Superior temporal gyrus (tissue), 1 donor: ENCODE results near the gene PRKX.
A peak's percentile ranks its signal among the peaks of the same experiment; 100 is the strongest.
"Not testable (repeated sequence)": the region's sequence is repeated elsewhere in the genome, so short reads cannot be mapped to it uniquely, and the experiment has no call there.

Source experiments
- DNase-seq: peaks from one replicate; pipeline ENCODE4 v3.0.0-alpha.2; 2016; ENCODE audit errors: extremely low spot score

The PRKX gene

GRCh38 chrX:3711331-3711917 lies 2.0 kb downstream of the PRKX start:
- no peak for DNase-seq

DNA sequence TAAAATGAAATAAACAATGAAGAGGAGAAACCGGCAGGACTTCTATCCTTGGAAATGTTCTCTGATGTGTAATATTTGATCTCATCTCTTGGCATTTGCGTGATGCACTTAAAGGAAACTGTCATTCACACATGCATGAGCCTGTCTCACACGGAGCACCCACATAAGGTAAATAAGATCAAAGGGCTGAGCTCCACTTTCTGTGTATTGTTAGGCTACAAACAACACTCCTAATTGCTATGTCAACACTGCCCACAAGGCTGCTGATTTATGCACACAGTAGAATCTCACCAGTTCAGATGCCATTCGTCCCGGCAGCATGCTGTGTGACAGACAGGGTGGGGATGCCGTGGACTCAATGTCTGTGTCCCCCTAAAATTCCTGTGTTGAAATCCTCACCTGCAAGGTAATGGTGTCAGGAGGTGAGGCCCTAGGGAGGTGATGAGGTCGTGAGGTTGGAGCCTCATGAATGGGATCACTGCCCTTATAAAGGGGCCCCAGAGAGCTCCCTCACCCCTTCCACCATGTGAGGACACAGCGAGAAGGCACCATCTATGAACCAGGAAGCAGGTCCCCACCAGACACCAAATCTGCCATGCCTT lies 5.7 kb downstream of the PRKX start:
- DNase-seq, result not testable (repeated sequence)

DNA sequence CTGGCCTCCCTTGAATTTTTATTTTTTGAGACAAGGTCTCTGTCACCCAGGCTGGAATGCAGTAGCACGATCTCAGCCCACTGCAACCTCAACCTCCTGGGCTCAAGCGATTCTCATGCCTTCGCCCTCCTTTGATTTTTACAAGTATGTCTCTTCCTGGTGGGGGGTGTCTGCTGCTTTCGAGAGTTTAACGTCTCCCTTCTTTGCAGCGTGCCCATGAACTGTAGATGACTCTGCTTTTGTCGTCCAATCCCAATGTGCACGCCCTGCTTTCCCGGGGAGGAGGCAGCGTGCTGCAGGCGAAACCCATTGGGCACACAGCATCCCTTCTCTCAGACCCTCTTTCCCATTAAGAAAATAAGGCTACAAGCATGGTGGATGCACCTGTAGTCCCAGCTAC lies 7.0 kb downstream of the PRKX start:
- no peak for DNase-seq

DNA sequence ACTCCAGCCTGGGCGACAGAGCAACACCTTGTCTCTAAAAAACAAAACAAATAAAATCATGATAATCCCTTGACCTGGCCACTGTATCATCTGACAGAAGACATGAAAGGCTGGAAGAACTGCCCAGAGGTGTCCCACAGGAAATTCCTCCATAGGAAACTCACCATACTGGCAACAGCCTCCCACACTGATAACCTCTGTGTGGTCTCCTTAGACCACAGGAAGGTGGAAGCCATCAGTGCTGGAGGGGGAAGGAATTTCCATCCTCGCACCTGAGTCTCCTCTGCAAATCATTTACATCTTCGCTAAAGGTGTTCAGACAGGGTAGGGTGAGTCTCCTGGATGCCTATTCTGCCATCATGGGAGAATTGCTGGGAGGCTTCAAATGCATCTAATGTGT lies 10.2 kb downstream of the PRKX start:
- DNase-seq, result not testable (repeated sequence)

- not testable (repeated sequence) for DNase-seq
Measured at GRCh38 chrX:3702095-3702494, 11.4 kb downstream of the PRKX start.

DNA sequence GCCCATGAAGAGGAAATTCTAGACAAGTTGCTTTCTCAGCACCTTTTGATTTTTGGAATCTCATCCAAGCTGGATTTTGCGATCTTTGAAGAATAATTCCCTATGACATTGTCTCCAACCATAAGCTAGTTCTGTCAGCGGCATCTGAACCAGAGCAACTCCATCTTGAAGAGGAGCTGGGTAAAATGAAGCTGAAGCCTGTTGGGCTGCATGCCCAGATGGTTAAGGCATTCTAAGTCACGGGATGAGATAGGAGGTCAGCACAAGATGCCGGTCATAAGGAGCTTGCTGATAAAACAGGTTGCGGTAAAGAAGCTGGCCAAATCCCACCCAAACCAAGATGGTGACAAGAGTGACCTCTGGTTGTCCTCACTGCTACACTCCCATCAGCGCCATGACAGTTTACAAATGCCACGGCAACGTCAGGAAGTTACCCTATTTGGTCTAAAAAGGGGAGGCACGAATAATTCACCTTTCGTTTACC lies 12.0 kb downstream of the PRKX start:
- DNase-seq, result not testable (repeated sequence)

- DNase-seq, result peak; percentile 22
Measured at GRCh38 chrX:3699821-3700381, 13.5 kb downstream of the PRKX start.

- DNase-seq, result peak; percentile 77
Measured at GRCh38 chrX:3697701-3698279, 15.7 kb downstream of the PRKX start.

DNA sequence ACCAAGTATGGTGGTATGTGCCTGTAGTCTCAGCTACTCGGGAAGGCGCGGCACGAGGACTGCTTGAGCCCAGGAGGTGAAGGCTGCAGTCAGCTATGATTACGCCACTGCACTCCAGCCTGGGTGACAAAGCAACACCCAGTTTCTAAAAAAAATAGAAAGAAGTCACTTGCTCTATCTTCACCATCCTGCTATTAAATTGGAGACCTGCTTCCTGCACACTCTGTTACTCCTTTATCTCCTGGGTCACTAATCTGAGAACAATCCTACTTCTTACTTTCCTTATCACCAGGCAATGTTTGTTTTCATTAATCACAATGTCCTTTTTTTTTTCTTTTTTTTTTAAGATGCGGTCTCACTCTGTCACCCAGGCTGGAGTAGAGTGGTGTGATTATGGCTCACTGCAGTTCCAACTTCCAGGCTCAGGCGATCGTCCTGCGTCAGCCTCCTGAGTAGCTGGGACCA lies 16.2 kb downstream of the PRKX start:
- no peak for DNase-seq

GRCh38 chrX:3695536-3695935 lies 17.9 kb downstream of the PRKX start:
- DNase-seq, result no peak

GRCh38 chrX:3690140-3690539 lies 23.3 kb downstream of the PRKX start:
- DNase-seq, result no peak

- DNase-seq, result not testable (repeated sequence)
Measured at GRCh38 chrX:3683236-3683635, 30.2 kb downstream of the PRKX start.

GRCh38 chrX:3680459-3680858 lies 33.0 kb downstream of the PRKX start:
- DNase-seq, result no peak

DNA sequence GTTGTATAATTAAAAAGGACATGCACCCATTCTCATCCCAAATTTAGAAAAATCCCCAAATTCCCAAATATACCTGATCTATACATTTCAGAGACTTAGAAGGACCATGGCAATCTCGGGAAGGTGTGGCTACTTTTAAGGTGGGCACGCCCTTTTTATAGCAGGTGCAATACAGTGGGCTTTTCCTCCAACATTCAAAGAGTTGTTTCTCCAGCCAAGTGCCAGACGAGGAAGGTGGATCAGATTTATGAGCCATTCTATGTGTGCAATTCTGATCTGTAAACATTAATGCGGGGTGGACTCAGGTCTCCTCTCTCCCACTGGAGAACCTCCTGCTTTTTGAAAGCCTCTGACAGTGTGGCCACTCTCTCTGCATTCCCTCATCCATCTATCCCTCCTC lies 33.8 kb downstream of the PRKX start:
- no peak for DNase-seq

- no peak for DNase-seq
Measured at GRCh38 chrX:3678328-3678727, 35.1 kb downstream of the PRKX start.

DNA sequence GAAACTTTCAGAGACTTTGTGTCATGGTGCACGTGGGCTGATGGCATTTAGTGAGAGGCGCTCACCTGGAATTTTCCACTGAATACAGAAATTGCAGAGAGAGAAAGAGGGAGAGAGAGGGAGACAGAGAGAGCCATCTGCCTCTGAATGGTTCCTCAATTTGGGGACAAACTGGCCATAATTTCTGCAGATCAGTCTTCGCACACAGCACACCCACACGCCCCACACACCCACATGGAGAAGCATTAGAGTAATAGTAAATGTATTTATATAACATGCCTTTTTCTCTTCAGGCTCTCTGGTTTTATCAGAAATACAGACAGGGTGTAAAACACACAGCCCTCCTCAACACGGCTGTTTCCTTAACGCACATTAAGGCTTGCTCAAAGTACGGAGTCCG lies 38.6 kb downstream of the PRKX start:
- DNase-seq, result no peak

- no peak for DNase-seq
Measured at GRCh38 chrX:3669841-3670475, 43.5 kb downstream of the PRKX start.

DNA sequence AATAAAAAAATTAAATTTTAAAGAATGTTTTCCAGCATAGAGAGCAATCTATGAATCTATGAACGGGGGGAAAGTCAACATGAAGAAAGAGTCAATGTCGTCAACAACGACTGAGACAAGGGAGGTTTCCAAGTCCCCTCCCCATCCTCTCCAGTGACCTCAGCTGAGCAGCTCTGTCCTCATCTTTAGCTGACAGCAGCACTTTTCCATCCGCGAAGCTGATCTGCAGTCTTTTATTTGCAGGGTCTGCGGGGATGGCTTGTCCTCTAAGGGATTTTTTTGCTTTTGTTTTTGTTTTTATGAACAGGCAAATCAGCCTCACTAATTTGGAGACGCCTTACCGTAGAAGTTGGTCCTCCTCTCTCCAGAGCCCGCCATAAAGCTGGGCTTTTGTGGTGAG lies 46.5 kb downstream of the PRKX start:
- DNase-seq, result no peak

GRCh38 chrX:3664921-3665320 lies 48.5 kb downstream of the PRKX start:
- DNase-seq, result no peak

GRCh38 chrX:3663576-3664250 lies 49.7 kb downstream of the PRKX start:
- not testable (repeated sequence) for DNase-seq

GRCh38 chrX:3659761-3660160 lies 53.7 kb downstream of the PRKX start:
- no peak for DNase-seq

- no peak for DNase-seq
Measured at GRCh38 chrX:3655181-3655580, 58.3 kb downstream of the PRKX start.
